Daoy (cell line): Measurements from ENCODE around the gene DGKH. TPM values are rescaled to one million over a fixed set of nuclear protein-coding genes. Genes with fewer than 3 reads are reported as not detected.

Experiments
- DNase-seq: peaks from one replicate; pipeline ENCODE4 v3.0.0-alpha.2; 2015; ENCODE audit warnings: low read depth
- total RNA-seq: library from RNA; depleted of rRNA; stranded (reverse); fragments of >200 nt; shearing (Covaris generic); gene quantifications from 2 replicates; pipeline ENCODE4 v1.2.3, GENCODE V29; 2014; rRNA removed

DGKH gene
- total RNA-seq, 1 experiment from 2014 or later = 4.3 TPM

DNA sequence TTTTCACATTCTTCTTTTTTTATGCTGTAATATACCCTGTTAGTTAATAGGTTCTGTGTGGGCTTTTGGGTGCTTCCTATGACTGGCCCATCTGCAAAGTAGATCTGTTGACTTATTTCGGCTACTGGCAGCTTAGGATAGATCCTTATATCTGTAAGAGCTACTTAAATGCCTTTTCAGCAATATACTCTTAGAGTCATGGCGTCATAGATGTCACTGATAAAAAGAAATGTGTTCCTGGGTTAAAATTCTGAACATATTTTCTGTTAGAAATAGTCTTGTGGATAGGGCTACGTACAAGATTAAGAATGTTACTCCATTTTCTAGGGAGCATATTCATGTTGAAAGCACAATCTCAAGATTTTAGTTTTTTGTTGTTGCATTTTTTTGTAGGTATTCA is 228.2 kb downstream of the DGKH start:
- DNase-seq = no peak

DNA sequence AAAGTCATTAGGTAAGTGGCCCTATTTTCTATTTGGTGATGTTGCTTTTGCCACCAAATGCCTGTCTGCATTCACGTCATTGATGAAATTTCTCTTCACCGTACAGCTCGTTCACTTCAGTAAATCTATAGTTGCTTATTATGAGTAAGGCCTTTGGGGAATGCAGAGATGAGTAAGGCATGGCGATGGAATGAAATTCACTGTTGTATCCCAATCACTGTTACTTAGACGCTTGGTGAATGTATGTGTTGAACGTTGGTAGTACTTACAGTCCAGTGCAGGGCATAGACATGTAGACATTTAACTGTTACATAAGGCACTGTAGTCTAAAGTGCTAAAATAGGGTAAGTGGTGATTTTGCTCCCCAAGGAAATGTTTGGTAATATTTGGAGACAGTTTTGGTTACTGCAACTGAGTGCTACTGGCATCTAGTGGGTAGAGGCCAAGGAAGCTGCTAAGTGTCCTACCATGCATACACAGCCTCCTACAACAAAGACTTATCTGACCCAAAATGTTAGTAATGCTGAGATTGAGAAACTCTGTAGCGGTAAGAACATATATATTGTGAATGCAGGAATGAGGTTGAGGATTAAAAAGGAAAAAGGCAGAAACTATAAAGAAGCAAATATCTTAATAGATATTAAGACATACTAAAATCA is 229.3 kb downstream of the DGKH start:
- no peak for DNase-seq

DNA sequence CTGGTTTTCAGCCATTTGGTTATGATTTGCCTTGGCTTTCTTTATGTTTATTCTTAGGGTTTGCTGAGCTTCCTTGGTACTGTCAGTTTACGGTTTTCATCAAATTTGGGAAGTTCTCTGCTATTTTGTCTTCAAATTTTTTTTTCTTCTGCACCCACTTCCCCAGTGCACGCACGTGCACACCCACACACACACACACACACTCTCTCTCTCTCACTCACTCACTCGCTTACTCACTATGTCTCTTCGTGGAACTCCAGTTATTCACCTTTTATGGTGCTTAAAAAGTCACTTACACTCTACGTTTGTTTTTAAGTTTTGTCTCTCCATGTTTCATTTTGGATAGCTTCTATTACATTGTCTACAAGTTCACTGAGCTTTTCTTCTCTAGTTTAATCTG is 230.6 kb downstream of the DGKH start:
- DNase-seq = no peak

DNA sequence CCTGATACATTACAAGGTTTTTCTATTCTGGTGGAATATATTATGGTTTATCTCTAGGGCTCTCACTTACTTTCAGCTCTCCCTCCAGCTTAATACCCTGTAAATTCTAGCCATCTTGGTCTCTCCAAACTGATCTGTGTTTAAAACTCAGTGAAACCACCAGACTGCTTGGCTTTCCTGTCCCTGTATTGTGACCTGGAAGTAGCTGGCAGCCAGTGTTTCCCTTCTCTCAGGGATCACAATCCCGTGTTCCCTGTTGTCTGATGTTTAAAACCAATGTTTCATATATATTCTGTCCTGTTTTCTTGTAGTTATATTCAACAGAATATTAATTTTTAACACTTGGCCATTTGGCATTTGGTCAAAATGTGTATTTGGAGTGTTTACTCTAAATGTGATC is 231.5 kb downstream of the DGKH start:
- no peak for DNase-seq

DNA sequence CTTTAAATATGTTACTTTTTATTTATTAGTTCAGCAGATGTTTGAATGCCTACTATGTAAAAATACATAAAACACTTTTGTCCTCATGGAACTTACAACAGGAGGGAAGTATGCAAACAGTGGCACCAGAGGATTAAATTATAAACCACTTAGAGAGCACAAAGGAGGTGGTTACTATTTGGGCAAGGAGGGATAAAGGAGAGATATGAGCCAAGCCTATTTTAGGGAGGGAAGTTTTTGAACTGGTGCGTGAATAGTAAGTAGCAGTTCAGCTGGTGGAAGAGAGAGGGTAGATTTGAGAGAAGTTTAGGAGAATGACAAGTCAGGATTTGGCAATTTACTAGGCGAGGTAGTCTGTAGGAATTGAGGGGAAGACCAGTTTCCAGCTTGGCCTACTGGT is 232.1 kb downstream of the DGKH start:
- no peak for DNase-seq

DNA sequence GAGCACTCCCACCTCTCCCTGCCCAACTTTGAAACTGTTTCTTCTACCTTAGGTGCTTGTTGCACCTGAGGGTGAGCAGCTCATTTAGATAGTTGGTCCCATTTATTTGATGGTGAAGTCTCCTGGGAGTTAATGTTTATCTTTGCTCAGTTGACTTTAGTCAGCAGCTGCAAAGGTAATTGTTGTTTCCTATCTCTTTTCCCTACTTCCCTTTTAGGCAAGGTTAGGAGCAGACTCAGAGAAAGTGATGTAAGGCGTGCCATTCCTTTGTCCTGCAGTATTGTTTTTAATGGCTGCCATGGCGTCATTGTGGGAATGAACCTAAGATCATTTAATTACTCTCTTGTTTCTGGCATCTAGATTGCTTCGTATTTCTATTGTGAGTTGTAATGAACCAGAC is 235.1 kb downstream of the DGKH start:
- no peak for DNase-seq

DNA sequence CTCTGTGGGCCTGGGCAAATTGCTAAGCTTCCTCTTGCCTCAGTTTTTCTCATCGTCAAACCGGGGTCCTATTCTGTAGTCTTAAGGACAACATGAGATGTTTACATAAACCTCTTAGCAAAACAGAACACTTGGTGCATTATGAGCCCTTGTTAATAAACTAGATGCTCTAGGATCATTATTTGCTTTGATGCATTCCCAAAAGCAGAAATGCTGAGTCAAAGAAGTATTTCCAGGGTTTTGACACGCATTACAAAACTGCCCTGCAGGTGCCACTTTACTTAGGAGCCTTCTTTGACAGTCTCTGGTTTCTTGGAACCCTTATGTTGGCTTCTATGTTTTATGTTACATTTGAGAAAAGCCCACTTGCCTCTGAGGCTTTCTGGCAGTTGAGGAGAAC is 235.6 kb downstream of the DGKH start:
- DNase-seq = no peak

Other genes with a start within 250 kb of the DGKH start
- gene VWA8, start 87.5 kb upstream of the DGKH start, total RNA-seq = 6.7 and 10.1 TPM in 2 replicates
- 7.2 and 8.3 TPM in 2 replicates for gene AKAP11, start 223.5 kb downstream of the DGKH start, total RNA-seq